Measurements from ENCODE around the gene LMAN2L.

Gene LMAN2L

GRCh38 chr2:96739633-96740428 is at the start of gene LMAN2L:
TSS of gene LMAN2L (minus strand) at chr2:96740064. CDS start at chr2:96740040, 24 bp downstream.
- peak; percentile 99 for DNase-seq

GRCh38 chr2:96789245-96789617 is 49.4 kb upstream of the LMAN2L start:
- DNase-seq = no peak

- DNase-seq = no peak
Measured at GRCh38 chr2:96788442-96789244, 48.8 kb upstream of the LMAN2L start.

- DNase-seq = no peak
Measured at GRCh38 chr2:96787411-96787810, 47.5 kb upstream of the LMAN2L start.

GRCh38 chr2:96783388-96783787 is 43.5 kb upstream of the LMAN2L start:
- no peak for DNase-seq

GRCh38 chr2:96775160-96775559 is 35.3 kb upstream of the LMAN2L start:
- no peak for DNase-seq

GRCh38 chr2:96773922-96774321 is 34.1 kb upstream of the LMAN2L start:
- peak; percentile 81 for DNase-seq

- peak; percentile 72 for DNase-seq
Measured at GRCh38 chr2:96772903-96773671, 33.2 kb upstream of the LMAN2L start.

- DNase-seq = no peak
Measured at GRCh38 chr2:96771796-96772618, 32.1 kb upstream of the LMAN2L start.

- DNase-seq = no peak
Measured at GRCh38 chr2:96770442-96771202, 30.8 kb upstream of the LMAN2L start.

GRCh38 chr2:96769814-96770213 is 29.9 kb upstream of the LMAN2L start:
- DNase-seq = no peak

- DNase-seq = no peak
Measured at GRCh38 chr2:96768083-96768561, 28.3 kb upstream of the LMAN2L start.

GRCh38 chr2:96767135-96767871 is 27.4 kb upstream of the LMAN2L start:
- DNase-seq = no peak

- DNase-seq = no peak
Measured at GRCh38 chr2:96764253-96764637, 24.4 kb upstream of the LMAN2L start.

GRCh38 chr2:96763511-96764252 is 23.8 kb upstream of the LMAN2L start:
- DNase-seq = no peak

GRCh38 chr2:96762529-96763311 is 22.9 kb upstream of the LMAN2L start:
- DNase-seq = no peak

GRCh38 chr2:96760986-96761832 is 21.3 kb upstream of the LMAN2L start:
- no peak for DNase-seq
